Measurements from ENCODE around the gene PLP2.

Gene PLP2

GRCh38 chrX:49209434-49210251, 37.9 kb downstream of the PLP2 start:
- no peak for DNase-seq (ENCODE audit: low read depth)

- no peak for DNase-seq (ENCODE audit: low read depth)
Observed at GRCh38 chrX:49210406-49210805, 38.7 kb downstream of the PLP2 start.

GRCh38 chrX:49211074-49211473, 39.4 kb downstream of the PLP2 start:
- no peak for DNase-seq (ENCODE audit: low read depth)

GRCh38 chrX:49212209-49212608, 40.5 kb downstream of the PLP2 start:
- no peak for DNase-seq (ENCODE audit: low read depth)

- DNase-seq (ENCODE audit: low read depth): no peak
Observed at GRCh38 chrX:49212861-49213260, 41.2 kb downstream of the PLP2 start.

- no peak for DNase-seq (ENCODE audit: low read depth)
Observed at GRCh38 chrX:49214416-49214815, 42.7 kb downstream of the PLP2 start.

- no peak for DNase-seq (ENCODE audit: low read depth)
Observed at GRCh38 chrX:49214996-49215526, 43.4 kb downstream of the PLP2 start.

DNA sequence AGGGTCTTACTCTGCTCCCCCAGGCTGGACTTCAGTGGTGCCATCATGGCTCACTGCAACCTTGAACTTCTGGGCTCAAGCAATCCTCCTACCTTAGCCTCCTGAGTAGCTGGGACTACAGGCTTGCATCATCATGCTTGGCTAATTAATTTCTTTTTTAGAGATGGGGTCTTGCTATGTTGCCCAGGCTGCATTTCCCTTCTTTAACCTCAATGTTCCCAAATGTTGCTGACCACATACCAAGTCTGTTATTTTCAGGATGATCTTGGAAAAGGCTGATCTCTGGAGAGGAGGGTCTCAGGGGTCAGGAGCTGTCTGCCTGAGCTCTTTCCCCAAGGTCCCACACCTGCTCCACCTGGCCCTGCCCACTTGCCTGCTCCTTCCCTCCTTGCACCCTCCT, 48.4 kb downstream of the PLP2 start:
- DNase-seq (ENCODE audit: low read depth): no peak

DNA sequence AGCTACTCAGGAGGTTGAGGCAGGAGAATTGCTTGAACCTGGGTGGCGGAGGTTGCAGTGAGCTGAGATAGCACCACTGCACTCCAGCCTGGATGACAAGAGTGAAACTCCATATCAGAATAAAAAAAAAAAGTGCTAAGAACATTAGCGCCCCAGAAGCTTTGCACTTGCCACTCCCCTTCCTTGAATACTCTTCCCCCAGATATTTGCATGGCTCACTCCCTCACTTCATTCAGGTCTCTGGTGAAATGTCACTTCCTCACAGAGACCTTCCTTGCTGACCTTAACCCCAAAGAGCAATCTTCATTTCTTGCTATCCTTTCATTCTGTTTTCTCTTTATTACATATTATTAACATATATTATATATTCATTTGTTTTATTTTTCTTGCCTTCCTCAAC, 50.2 kb downstream of the PLP2 start:
- DNase-seq (ENCODE audit: low read depth): no peak
